A673 (cell line): Measurements from ENCODE around the gene DHRS9. TPM values are rescaled to one million over a fixed set of nuclear protein-coding genes. Genes with fewer than 3 reads are reported as not detected.

Source experiments
- BruUV-seq: library from RNA; stranded (reverse); fragments of 400-500 nt; replicated peaks from 2 replicates; lab custom pipeline; 2021; lab: Mats Ljungman, UMichigan
- CTCF ChIA-PET: fragments of 300-600 bp; sonication (Branson Sonifier 250); formaldehyde crosslinking; loops from one replicate; lab custom pipeline; 2022; ENCODE audit warnings: antibody characterized with exemption; lab: Charles Lee
- POLR2A ChIA-PET: fragments of 300-600 bp; sonication (Branson Sonifier 250); formaldehyde crosslinking; loops from one replicate; lab custom pipeline; 2022; ENCODE audit warnings: antibody characterized with exemption; ENCODE audit not compliant: low non-redundant PET; lab: Charles Lee
- DNase-seq: peaks from one replicate; pipeline ENCODE4 v3.0.0-alpha.2; 2015; ENCODE audit warnings: low spot score
- H3K27ac ChIP-seq: fragments of 200-600 bp; sonication (generic); 2 replicates; pipeline ENCODE4 v1.5.1; 2016; ENCODE audit warnings: mixed run types, low read depth, mild to moderate bottlenecking, mixed read lengths, antibody characterized with exemption, low read length; ENCODE audit not compliant: poor library complexity, severe bottlenecking
- H3K27me3 ChIP-seq: fragments of 200-600 bp; sonication (generic); replicated peaks from 2 replicates; pipeline ENCODE4 v1.6.1; 2017; ENCODE audit warnings: mixed run types, low read depth, mild to moderate bottlenecking, mixed read lengths, antibody characterized with exemption, low read length; ENCODE audit not compliant: insufficient read depth, poor library complexity
- H3K36me3 ChIP-seq: fragments of 200-600 bp; sonication (generic); 2 replicates; pipeline ENCODE4 v1.6.1; 2016; ENCODE audit warnings: mixed run types, mild to moderate bottlenecking, mixed read lengths, antibody characterized with exemption, low read length; ENCODE audit not compliant: insufficient read depth, poor library complexity, severe bottlenecking
- H3K4me1 ChIP-seq: fragments of 200-600 bp; sonication (generic); 2 replicates; pipeline ENCODE4 v1.6.1; 2017; ENCODE audit warnings: mixed run types, mild to moderate bottlenecking, mixed read lengths, antibody characterized with exemption, low read length; ENCODE audit not compliant: insufficient read depth, poor library complexity, severe bottlenecking
- H3K4me3 ChIP-seq: fragments of 200-600 bp; sonication (generic); 2 replicates; pipeline ENCODE4 v1.5.1; 2016; ENCODE audit warnings: low read depth, mixed run types, mild to moderate bottlenecking, mixed read lengths, low read length; ENCODE audit not compliant: poor library complexity, severe bottlenecking
- H3K9me3 ChIP-seq: fragments of 200-600 bp; sonication (generic); 2 replicates; pipeline ENCODE4 v1.6.1; 2016; ENCODE audit warnings: mixed run types, low read depth, mild to moderate bottlenecking, mixed read lengths, antibody characterized with exemption, low read length; ENCODE audit not compliant: poor library complexity, severe bottlenecking
- CTCF ChIP-seq: fragments of 300-800, 200-600 bp; sonication (generic); conservative IDR thresholded peaks from 2 replicates; pipeline ENCODE4 v1.5.1; 2017; ENCODE audit warnings: low read depth, mild to moderate bottlenecking, antibody characterized with exemption, low read length, moderate library complexity, mixed read lengths
- EZH2 ChIP-seq: fragments of 200-600 bp; sonication (generic); IDR thresholded peaks from 2 replicates; pipeline ENCODE4 v1.6.1; 2017; ENCODE audit warnings: borderline replicate concordance, low read depth, mild to moderate bottlenecking, mixed read lengths, antibody characterized with exemption, low read length; ENCODE audit not compliant: poor library complexity, severe bottlenecking
- intact Hi-C: fragments of 100-400 bp; cut with micrococcal nuclease; formaldehyde crosslinking; loops from one replicate; pipeline ENCODE4 v1.10.0; 2022; ENCODE audit not compliant: unreplicated experiment
- total RNA-seq: library from RNA; stranded (reverse); gene quantifications from 2 replicates; pipeline ENCODE4 v1.2.3, GENCODE V29; 2021

DHRS9 gene
- total RNA-seq, 1 experiment from 2014 or later = not detected

- Histone ChIP-seq H3K9me3 (no peaks in the 10 kb centered on the region), H3K27ac (no peak overlapping the region), H3K36me3 (no peaks in the 10 kb centered on the region), H3K4me1 (no peaks in the 10 kb centered on the region), H3K4me3 (no peak overlapping the region), H3K27me3 (no peaks in the 10 kb centered on the region)
- intact Hi-C loops = no loop called here
- BruUV-seq = no TSS peak
- no peak for DNase-seq
- TF ChIP-seq EZH2 (no peak), CTCF (no peak)
- ChIA-PET POLR2A (no interaction called here), CTCF (no interaction called here)
Observed at GRCh38 chr2:169034256-169034655, 35.1 kb upstream of the DHRS9 start.

GRCh38 chr2:169034984-169035544 is 34.3 kb upstream of the DHRS9 start:
- DNase-seq = no peak
- H3K36me3 ChIP-seq = no peaks in the 10 kb centered on the region
- CTCF ChIA-PET = no interaction called here
- no peak overlapping the region for H3K27ac ChIP-seq
- POLR2A ChIA-PET = no interaction called here
- H3K4me3 ChIP-seq = no peak overlapping the region
- H3K27me3 ChIP-seq = no peaks in the 10 kb centered on the region
- no TSS peak for BruUV-seq
- H3K4me1 ChIP-seq = no peaks in the 10 kb centered on the region
- H3K9me3 ChIP-seq = no peaks in the 10 kb centered on the region
- TF ChIP-seq CTCF (no peak), EZH2 (no peak)
- intact Hi-C loops = no loop called here

GRCh38 chr2:169035887-169036286 is 33.5 kb upstream of the DHRS9 start:
- no peak overlapping the region for H3K27ac ChIP-seq

More at GRCh38 chr2:169035887-169036286, 33.5 kb upstream of the DHRS9 start:
- DNase-seq = no peak
- intact Hi-C loops = no loop called here
- no peaks in the 10 kb centered on the region for H3K36me3 ChIP-seq
- no TSS peak for BruUV-seq
- no peaks in the 10 kb centered on the region for H3K9me3 ChIP-seq
- no peaks in the 10 kb centered on the region for H3K4me1 ChIP-seq
- TF ChIP-seq CTCF = no peak
- TF ChIP-seq EZH2 = no peak
- no peak overlapping the region for H3K4me3 ChIP-seq
- POLR2A ChIA-PET = no interaction called here
- no peaks in the 10 kb centered on the region for H3K27me3 ChIP-seq
- CTCF ChIA-PET = no interaction called here
